ENCODE results near the gene RHOF. TPM values are rescaled to one million over a fixed set of nuclear protein-coding genes. Genes with fewer than 3 reads are reported as not detected.

RHOF gene
- total RNA-seq, 3 donors from 2014 or later = 45.5 to 86.7 (median 83.2) TPM

GRCh38 chr12:121804417-121805111 is 11.1 kb upstream of the RHOF start:
- ATAC-seq (no peak), DNase-seq (peak; percentile 69 to 78 (median 74))
- peak overlapping the region; percentile 57 for H3K4me3 ChIP-seq
- no peak for TF ChIP-seq CTCF (IDR thresholded peaks at IDR 0.05)
- H3K36me3 ChIP-seq (ENCODE audit: low read depth) = no peaks in the 10 kb centered on the region
- intact Hi-C loops (cut with DNase I, micrococcal nuclease) = no loop called here
- H3K9me3 ChIP-seq = no peaks in the 10 kb centered on the region
- peaks cover 14% of the 10 kb centered on the region for H3K4me1 ChIP-seq (ENCODE audit: low read depth)

GRCh38 chr12:121803861-121804416 is 10.5 kb upstream of the RHOF start, which contains the start of gene SETD1B:
TSS of gene SETD1B (plus strand) at chr12:121804009. CDS start at chr12:121804738, 729 bp downstream.
- no peak for TF ChIP-seq CTCF (IDR thresholded peaks at IDR 0.05)
- intact Hi-C loops (cut with DNase I, micrococcal nuclease) = no loop called here
- peak; percentile 66 to 84 (median 72) for DNase-seq
- H3K9me3 ChIP-seq = no peaks in the 10 kb centered on the region
- H3K36me3 ChIP-seq (ENCODE audit: low read depth) = no peaks in the 10 kb centered on the region
- peaks cover 19% of the 10 kb centered on the region for H3K4me1 ChIP-seq (ENCODE audit: low read depth)
- peak within 1 kb of the TSS; percentile 57 for H3K4me3 ChIP-seq
- ATAC-seq = peak; percentile 18

- peak overlapping the region; percentile 57 for H3K4me3 ChIP-seq
- peaks cover 28% of the 10 kb centered on the region for H3K4me1 ChIP-seq (ENCODE audit: low read depth)
- no peaks in the 10 kb centered on the region for H3K9me3 ChIP-seq
- no peak for TF ChIP-seq CTCF (IDR thresholded peaks at IDR 0.05)
- DNase-seq (peak; percentile 91 to 96 (median 95)), ATAC-seq (peak; percentile 50)
- intact Hi-C loops (cut with DNase I, micrococcal nuclease) = no loop called here
- H3K36me3 ChIP-seq (ENCODE audit: low read depth) = no peaks in the 10 kb centered on the region
These were observed 9.6 kb upstream of the RHOF start for GRCh38 chr12:121802843-121803698.

- DNase-seq = no peak
- intact Hi-C loops (cut with DNase I, micrococcal nuclease) = no loop called here
- H3K9me3 ChIP-seq = no peaks in the 10 kb centered on the region
- TF ChIP-seq CTCF (IDR thresholded peaks at IDR 0.05) = no peak
- H3K4me1 ChIP-seq (ENCODE audit: low read depth) = peaks cover 34% of the 10 kb centered on the region
- no peak for ATAC-seq
- H3K36me3 ChIP-seq (ENCODE audit: low read depth) = no peaks in the 10 kb centered on the region
- peak overlapping the region; percentile 57 for H3K4me3 ChIP-seq
These were observed 9.0 kb upstream of the RHOF start for GRCh38 chr12:121802485-121802842.

- H3K4me3 ChIP-seq = peak overlapping the region; percentile 59
- no peak for ATAC-seq
- intact Hi-C loops (cut with DNase I, micrococcal nuclease) = no loop called here
- peaks cover 35% of the 10 kb centered on the region for H3K4me1 ChIP-seq (ENCODE audit: low read depth)
- no peak for TF ChIP-seq CTCF (IDR thresholded peaks at IDR 0.05)
- no peaks in the 10 kb centered on the region for H3K9me3 ChIP-seq
- peak in 2 of 3 donors; percentile 34 to 44 for DNase-seq
- peaks cover 3% of the 10 kb centered on the region for H3K36me3 ChIP-seq (ENCODE audit: low read depth)
These were observed 8.4 kb upstream of the RHOF start for GRCh38 chr12:121801595-121802484.

All from mucosa of descending colon (tissue), 3 donors.